ENCODE data around the gene FAM83B.

DNA sequence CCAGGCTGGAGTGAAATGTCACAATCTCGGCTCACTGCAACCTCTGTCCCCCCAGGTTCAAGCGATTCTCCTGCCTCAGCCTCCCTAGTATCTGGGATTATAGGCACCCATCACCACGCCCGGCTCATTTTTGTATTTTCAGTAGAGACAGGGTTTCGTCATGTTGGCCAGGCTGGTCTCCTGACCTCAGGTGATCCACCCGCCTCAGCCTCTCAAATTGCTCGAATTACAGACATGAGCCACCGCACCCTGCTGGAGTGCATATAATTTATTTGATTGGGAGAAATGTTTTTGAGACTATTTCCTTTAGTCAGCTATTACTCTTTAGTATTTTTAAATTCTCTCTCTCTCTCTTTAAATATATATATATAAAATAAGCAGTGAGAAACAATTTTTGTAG, 29.8 kb downstream of the FAM83B start:
- TF ChIP-seq POLR2A (IDR thresholded peaks at IDR 0.05), result no peak
- TF ChIP-seq, protein P1, sequence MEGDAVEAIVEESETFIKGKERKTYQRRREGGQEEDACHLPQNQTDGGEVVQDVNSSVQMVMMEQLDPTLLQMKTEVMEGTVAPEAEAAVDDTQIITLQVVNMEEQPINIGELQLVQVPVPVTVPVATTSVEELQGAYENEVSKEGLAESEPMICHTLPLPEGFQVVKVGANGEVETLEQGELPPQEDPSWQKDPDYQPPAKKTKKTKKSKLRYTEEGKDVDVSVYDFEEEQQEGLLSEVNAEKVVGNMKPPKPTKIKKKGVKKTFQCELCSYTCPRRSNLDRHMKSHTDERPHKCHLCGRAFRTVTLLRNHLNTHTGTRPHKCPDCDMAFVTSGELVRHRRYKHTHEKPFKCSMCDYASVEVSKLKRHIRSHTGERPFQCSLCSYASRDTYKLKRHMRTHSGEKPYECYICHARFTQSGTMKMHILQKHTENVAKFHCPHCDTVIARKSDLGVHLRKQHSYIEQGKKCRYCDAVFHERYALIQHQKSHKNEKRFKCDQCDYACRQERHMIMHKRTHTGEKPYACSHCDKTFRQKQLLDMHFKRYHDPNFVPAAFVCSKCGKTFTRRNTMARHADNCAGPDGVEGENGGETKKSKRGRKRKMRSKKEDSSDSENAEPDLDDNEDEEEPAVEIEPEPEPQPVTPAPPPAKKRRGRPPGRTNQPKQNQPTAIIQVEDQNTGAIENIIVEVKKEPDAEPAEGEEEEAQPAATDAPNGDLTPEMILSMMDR (IDR thresholded peaks at IDR 0.05 in 4 of 5, conservative IDR thresholded peaks at IDR 0.05 in 1 of 5), result no peak
